Effector memory CD4-positive, alpha-beta T cell (primary cell): ENCODE results near the gene OR2B2.
"Not testable (repeated sequence)": the region's sequence is repeated elsewhere in the genome, so short reads cannot be mapped to it uniquely, and the experiment has no call there.

Experiments
- DNase-seq, 3 donors: peaks; one replicate each; pipeline ENCODE4 v3.0.0-alpha.2; 2020
- H3K27ac ChIP-seq: 2 replicates; pipeline ENCODE4 v1.7.0; 2013; ENCODE audit warnings: mild to moderate bottlenecking, low read length, moderate library complexity; ENCODE audit not compliant: insufficient read depth, poor library complexity, severe bottlenecking
- H3K27me3 ChIP-seq: replicated peaks from 2 replicates; pipeline ENCODE4 v1.7.0; 2013; ENCODE audit warnings: mild to moderate bottlenecking, low read length; ENCODE audit not compliant: insufficient read depth, control insufficient read depth, poor library complexity, severe bottlenecking
- H3K36me3 ChIP-seq: 2 replicates; pipeline ENCODE4 v1.7.0; 2013; ENCODE audit warnings: mild to moderate bottlenecking, low read length, moderate library complexity; ENCODE audit not compliant: control insufficient read depth, insufficient read depth
- H3K4me1 ChIP-seq: 2 replicates; pipeline ENCODE4 v1.7.0; 2013; ENCODE audit warnings: low read length, mild to moderate bottlenecking; ENCODE audit not compliant: control insufficient read depth, insufficient read depth, poor library complexity, severe bottlenecking
- H3K4me3 ChIP-seq: 2 replicates; pipeline ENCODE4 v1.7.0; 2013; ENCODE audit warnings: low read length, low read depth, mild to moderate bottlenecking; ENCODE audit not compliant: insufficient read depth, poor library complexity, severe bottlenecking
- H3K9me3 ChIP-seq: 2 replicates; pipeline ENCODE4 v1.7.0; 2013; ENCODE audit warnings: mild to moderate bottlenecking, low read length, moderate library complexity; ENCODE audit not compliant: control insufficient read depth
- total RNA-seq, 3 donors: gene quantifications; one replicate each; lab custom pipeline; 2026; lab: John Stamatoyannopoulos, UW

Gene OR2B2
- total RNA-seq, result 0 reads per million in 3 donors

DNA sequence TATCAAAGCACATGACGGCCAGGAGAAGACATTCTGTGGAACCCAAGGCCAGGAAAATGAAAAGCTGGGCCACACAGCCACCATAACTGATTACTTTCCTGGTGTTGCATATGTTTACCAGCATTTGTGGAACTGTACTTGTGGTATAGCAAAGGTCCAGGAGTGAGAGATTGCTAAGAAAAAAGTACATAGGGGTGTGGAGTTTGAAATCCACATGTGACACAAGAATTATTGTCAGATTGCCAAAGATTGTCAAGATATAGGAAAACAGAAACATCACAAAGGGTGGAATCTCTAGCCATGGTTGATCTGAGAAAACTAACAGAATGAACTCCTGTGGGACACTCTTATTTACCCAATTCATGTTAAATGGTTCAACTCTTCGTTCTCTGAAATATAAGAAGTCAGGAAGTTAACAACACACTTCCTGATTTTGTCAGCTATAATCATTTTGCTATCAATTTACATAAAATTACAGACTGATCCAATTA lies at the start of gene OR2B2:
TSS of gene OR2B2 (minus strand) at position 441 of the 491 bp plus-strand sequence. CDS start at position 364, 77 bp downstream.
- Histone ChIP-seq H3K4me1 (no peaks in the 10 kb centered on the region), H3K36me3 (no peaks in the 10 kb centered on the region), H3K9me3 (no peaks in the 10 kb centered on the region), H3K27ac (no peak within 1 kb of the TSS), H3K27me3 (peaks cover 6% of the 10 kb centered on the region), H3K4me3 (no peak within 1 kb of the TSS)
- DNase-seq, result no peak

DNA sequence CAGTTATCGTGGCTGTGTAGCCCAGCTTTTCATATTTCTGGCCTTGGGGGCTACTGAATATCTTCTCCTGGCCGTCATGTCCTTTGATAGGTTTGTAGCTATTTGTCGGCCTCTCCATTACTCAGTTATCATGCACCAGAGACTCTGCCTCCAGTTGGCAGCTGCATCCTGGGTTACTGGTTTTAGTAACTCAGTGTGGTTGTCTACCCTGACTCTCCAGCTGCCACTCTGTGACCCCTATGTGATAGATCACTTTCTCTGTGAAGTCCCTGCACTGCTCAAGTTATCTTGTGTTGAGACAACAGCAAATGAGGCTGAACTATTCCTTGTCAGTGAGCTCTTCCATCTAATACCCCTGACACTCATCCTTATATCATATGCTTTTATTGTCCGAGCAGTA lies 45.3 kb upstream of the OR2B2 start:
- no peak overlapping the region for H3K4me3 ChIP-seq
- no peaks in the 10 kb centered on the region for H3K27me3 ChIP-seq
- H3K9me3 ChIP-seq, result no peaks in the 10 kb centered on the region
- no peak overlapping the region for H3K27ac ChIP-seq
- H3K4me1 ChIP-seq, result no peaks in the 10 kb centered on the region
- DNase-seq, result no peak
- H3K36me3 ChIP-seq, result no peaks in the 10 kb centered on the region

DNA sequence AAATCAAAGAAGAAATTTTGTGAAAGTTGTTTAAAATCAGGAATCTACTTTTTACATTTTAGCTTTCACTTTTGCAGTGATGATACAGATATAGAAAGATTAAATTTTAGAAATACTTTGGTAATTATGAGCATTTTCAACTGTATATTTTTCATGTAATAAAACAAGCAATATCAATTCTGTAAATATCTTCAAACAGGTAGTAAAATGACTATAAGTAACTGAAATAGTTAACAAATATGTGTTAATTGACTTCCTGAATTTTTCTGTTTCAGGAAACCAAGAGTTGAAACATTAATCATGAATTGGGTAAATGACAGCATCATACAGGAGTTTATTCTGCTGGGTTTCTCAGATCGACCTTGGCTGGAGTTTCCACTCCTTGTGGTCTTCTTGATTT lies 44.7 kb upstream of the OR2B2 start, which contains the start of gene OR2B6:
TSS of gene OR2B6 (plus strand) at position 301 of the 400 bp plus-strand sequence. CDS start at position 301, 0 bp downstream.
- DNase-seq, result no peak
- H3K4me1 ChIP-seq, result no peaks in the 10 kb centered on the region
- H3K36me3 ChIP-seq, result no peaks in the 10 kb centered on the region
- H3K27me3 ChIP-seq, result peaks cover 3% of the 10 kb centered on the region
- no peaks in the 10 kb centered on the region for H3K9me3 ChIP-seq
- H3K4me3 ChIP-seq, result no peak within 1 kb of the TSS
- no peak within 1 kb of the TSS for H3K27ac ChIP-seq

DNA sequence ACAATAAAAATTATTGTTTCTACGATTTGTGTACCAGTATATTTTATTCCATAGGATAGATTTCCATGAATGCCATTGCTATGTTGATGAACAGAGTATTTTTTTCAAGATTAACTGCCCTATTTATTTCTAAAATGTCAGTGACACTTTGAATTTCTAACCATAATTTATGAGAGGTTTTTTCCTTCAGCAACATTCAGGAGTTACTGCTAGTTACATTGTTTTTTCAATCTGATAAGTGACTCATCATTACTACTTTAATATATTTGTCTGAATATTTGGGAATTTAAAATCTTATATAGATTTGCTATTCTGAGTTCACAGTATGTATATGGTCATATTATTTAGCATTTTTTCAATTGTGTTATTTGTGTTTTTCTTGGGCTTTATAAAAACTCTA lies 38.8 kb upstream of the OR2B2 start:
- H3K27me3 ChIP-seq, result peaks cover 10% of the 10 kb centered on the region
- no peaks in the 10 kb centered on the region for H3K9me3 ChIP-seq
- DNase-seq, result no peak
- H3K4me3 ChIP-seq, result no peak overlapping the region
- no peaks in the 10 kb centered on the region for H3K36me3 ChIP-seq
- H3K4me1 ChIP-seq, result no peaks in the 10 kb centered on the region
- H3K27ac ChIP-seq, result no peak overlapping the region

DNA sequence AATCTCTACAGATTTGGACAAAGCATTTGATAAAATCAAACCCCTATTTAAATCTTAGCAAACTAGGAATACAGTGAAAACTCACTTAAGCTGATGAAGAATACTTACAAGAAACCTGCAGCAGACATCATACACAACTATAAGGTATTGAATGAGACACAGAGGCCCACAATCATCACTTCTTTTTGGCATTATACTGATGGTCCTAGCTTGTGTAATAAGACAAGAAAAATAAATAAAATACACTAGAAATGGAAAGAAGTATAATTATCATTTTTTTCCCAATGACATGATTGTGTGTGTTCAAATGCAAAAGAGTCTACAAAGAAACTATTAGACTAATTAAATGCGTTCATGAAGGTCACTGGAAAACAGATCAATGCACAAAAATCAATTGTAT lies 36.0 kb upstream of the OR2B2 start:
- H3K9me3 ChIP-seq, result no peaks in the 10 kb centered on the region
- no peaks in the 10 kb centered on the region for H3K36me3 ChIP-seq
- no peak for DNase-seq
- no peaks in the 10 kb centered on the region for H3K4me1 ChIP-seq
- H3K27ac ChIP-seq, result no peak overlapping the region
- no peak overlapping the region for H3K4me3 ChIP-seq
- peaks cover 10% of the 10 kb centered on the region for H3K27me3 ChIP-seq

DNA sequence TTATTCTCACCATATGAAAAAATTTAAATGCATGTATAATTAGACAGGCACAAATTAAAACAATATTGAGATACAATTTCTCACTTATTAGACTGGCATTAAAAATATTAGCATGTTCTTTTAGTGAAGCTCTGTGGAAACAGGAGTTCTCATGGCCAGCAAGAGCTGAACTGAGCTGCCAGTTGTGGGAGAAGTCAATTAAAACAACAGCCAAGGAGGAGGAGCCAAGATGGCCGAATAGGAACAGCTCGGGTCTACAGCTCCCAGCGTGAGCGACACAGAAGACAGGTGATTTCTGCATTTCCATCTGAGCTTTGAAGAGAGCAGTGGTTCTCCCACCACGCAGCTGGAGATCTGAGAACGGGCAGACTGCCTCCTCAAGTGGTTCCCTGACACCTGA lies 30.9 kb upstream of the OR2B2 start:
- H3K9me3 ChIP-seq, H3K4me3 ChIP-seq, H3K27ac ChIP-seq, H3K36me3 ChIP-seq, H3K4me1 ChIP-seq, DNase-seq, H3K27me3 ChIP-seq: not testable (repeated sequence)

DNA sequence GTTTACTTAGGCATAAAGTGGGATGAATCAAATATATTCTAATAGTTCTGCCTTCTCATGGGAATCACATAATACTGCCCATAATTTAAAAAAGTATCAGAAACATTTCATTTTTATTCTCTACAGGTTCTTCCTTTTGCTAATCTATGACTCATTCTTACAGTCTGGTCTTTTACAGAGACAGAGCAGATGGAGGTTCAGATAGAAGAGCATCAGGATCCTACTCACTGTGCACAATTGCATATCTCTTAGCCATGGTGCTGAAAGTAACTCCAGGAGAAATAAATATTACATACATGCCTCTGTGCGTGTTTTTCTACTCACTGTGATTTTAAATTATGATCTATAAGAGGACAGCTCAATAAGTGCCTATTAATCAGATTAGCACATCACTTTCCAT lies 28.6 kb upstream of the OR2B2 start:
- H3K4me1 ChIP-seq, result no peaks in the 10 kb centered on the region
- H3K27ac ChIP-seq, result no peak overlapping the region
- DNase-seq, result no peak
- H3K4me3 ChIP-seq, result no peak overlapping the region
- no peaks in the 10 kb centered on the region for H3K36me3 ChIP-seq
- H3K9me3 ChIP-seq, result no peaks in the 10 kb centered on the region
- peaks cover 6% of the 10 kb centered on the region for H3K27me3 ChIP-seq

DNA sequence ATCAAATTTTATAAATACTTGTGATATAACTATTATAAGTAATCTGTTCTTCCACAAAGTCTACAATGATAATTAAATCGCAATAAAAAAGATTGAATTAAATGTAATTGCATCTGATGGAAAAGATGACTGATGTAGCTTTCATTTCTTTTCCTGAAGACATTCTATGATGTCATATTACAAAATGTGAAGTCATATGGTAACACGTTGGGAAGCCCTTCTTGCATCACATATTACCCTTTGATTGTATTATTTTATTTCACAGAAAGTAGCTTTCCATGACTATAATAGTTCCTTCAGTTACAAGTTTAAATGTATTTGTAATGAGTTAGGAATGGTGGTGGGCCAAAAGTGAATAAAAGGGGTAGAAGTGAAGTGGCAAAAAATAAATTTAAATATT lies 19.0 kb upstream of the OR2B2 start:
- H3K4me1 ChIP-seq, result no peaks in the 10 kb centered on the region
- H3K9me3 ChIP-seq, result no peaks in the 10 kb centered on the region
- no peak for DNase-seq
- no peaks in the 10 kb centered on the region for H3K27me3 ChIP-seq
- H3K4me3 ChIP-seq, result no peak overlapping the region
- no peak overlapping the region for H3K27ac ChIP-seq
- no peaks in the 10 kb centered on the region for H3K36me3 ChIP-seq

DNA sequence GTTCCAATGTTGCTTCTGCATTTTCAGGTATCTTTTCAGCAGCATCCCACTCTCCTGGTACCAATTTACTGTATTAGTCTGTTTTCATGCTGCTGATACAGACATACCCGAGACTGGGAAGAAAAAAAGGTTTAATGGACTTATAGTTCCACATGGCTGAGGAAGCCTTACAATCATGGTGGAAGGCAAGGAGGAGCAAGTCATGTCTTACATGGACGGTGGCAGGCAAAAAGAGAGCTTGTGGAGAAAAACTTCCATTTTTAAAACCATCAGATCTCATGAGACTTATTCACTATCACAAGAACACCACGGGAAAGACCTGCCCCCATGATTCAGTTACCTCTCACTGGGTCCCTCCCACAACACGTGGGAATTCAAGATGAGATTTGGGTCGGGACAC lies 17.7 kb upstream of the OR2B2 start:
- not testable (repeated sequence) for H3K27ac ChIP-seq, H3K4me1 ChIP-seq, H3K4me3 ChIP-seq, H3K9me3 ChIP-seq, DNase-seq, H3K36me3 ChIP-seq, H3K27me3 ChIP-seq

DNA sequence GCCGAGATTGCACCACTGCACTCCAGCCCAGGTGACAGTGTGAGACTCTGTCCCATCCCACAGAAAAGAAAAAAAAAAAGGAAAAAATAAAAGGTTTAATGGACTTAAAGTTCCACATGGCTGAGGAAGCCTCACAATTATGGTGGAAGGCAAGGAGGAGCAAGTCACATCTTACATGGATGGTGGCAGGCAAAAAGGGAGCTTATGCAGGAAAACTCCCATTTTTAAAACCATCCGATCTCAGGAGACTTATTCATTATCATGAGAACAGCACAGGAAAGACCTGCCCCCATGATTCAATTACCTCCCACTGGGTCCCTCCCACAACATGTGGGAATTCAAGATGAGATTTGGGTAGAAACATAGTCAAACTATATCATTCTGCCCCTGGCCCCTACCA lies 15.8 kb upstream of the OR2B2 start:
- not testable (repeated sequence) for DNase-seq, H3K4me3 ChIP-seq, H3K27ac ChIP-seq, H3K4me1 ChIP-seq, H3K36me3 ChIP-seq, H3K9me3 ChIP-seq, H3K27me3 ChIP-seq
